ENCODE data around the gene TANGO6. TPM values are rescaled to one million over a fixed set of nuclear protein-coding genes. Genes with fewer than 3 reads are reported as not detected.
A peak's percentile ranks its signal among the peaks of the same experiment; 100 is the strongest.

Gene TANGO6
- total RNA-seq, 1 donor from 2014 or later, result 12.8 TPM

DNA sequence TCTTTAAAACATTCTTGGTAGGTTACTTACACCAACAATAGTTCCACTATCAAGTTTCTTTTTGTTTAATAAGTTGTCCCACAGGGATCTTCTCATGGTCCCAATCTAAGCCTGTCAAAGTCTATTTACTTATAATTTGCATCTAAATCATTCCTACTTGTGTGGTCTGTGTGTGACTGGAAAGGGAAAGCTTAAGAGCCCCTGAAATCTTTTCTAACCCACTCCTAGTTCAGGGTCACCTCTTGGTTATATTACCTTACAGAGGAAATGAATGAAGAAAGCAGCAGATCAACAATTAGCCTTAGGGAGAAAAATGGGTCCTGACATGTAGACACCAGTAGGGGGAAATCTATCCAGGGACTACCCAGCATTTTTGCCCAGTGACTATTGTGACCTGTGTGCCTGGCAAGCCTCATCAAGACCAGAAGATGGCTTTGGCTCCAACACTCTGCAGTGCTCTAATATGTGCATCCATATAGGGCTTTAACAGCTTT lies 151.7 kb downstream of the TANGO6 start:
- H2AFZ ChIP-seq (replicated peaks), result no peak overlapping the region
- H3K9me3 ChIP-seq (ENCODE audit: low read depth), result no peaks in the 10 kb centered on the region
- H4K20me1 ChIP-seq (ENCODE audit: low read depth), result no peaks in the 10 kb centered on the region
- no peak overlapping the region for H3K4me2 ChIP-seq
- H3K27ac Mint-ChIP-seq, result no peak overlapping the region
- no peak overlapping the region for H3K9ac ChIP-seq
- H3K27ac ChIP-seq, result no peak overlapping the region
- H3K36me3 ChIP-seq, result no peaks in the 10 kb centered on the region
- H3K4me3 ChIP-seq, result no peak overlapping the region
- TF ChIP-seq EZH2 (IDR thresholded peaks at IDR 0.05), result no peak
- TF ChIP-seq CTCF (IDR thresholded peaks at IDR 0.05), result peak; percentile 56
- H3K27me3 Mint-ChIP-seq (ENCODE audit: insufficient read depth, low read depth), result peaks cover 2% of the 10 kb centered on the region
- no peaks in the 10 kb centered on the region for H3K4me1 ChIP-seq
- no peak overlapping the region for H3K4me3 Mint-ChIP-seq
- no peaks in the 10 kb centered on the region for H3K27me3 ChIP-seq
- peaks cover 5% of the 10 kb centered on the region for H3K36me3 Mint-ChIP-seq
- no peaks in the 10 kb centered on the region for H3F3A ChIP-seq (ENCODE audit: low read depth)
- no peaks in the 10 kb centered on the region for H3K9me3 Mint-ChIP-seq
- H3K4me1 Mint-ChIP-seq, result no peaks in the 10 kb centered on the region
- peak; percentile 59 for DNase-seq (ENCODE audit: low spot score)
- no peaks in the 10 kb centered on the region for H3K79me2 ChIP-seq (ENCODE audit: low read depth)

DNA sequence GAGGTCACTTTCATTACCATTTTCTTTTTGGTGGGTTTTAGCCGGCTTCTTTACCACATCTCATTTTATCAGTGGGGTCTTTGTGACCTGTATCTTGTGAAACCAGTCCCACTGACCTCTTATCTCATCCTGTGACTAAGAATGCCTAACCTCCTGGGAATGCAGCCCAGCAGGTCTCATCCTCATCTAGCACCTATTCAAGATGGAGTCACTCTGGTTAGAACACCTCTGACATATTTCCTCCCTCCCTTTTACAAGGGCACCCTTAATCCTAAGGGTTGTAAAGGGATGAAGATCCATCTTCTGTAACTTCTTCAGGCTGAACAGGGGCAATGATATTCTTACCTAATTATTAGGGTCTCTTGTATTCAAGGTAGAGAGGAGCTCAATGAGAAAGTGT lies 154.2 kb downstream of the TANGO6 start:
- TF ChIP-seq EZH2phosphoT487 (IDR thresholded peaks at IDR 0.05), result no peak
- TF ChIP-seq EZH2 (IDR thresholded peaks at IDR 0.05), result no peak
- no peak for TF ChIP-seq CTCF (IDR thresholded peaks at IDR 0.05)
- no peaks in the 10 kb centered on the region for H3K4me1 Mint-ChIP-seq
- peaks cover 2% of the 10 kb centered on the region for H3K9me3 ChIP-seq (ENCODE audit: low read depth)

DNA sequence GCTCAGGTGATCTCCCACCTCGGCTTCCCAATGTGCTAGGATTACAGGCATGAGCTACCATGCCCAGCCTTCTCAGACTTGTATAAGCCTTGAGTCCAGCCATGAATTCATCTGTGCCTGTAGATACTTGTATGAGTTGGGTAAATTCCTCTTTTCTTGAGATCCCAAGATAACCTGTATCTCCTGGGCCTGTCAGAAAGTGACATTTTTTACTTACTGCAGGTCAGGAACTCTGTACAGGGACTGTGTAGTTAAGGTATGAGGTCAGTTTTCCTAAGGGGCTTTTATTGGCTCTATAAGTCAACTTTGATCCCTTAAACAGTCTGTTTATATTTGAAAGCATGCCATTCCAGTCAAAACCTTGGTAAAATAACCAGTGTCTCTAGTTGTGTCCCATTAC lies 155.8 kb downstream of the TANGO6 start:
- Histone ChIP-seq H3K4me2 (no peak overlapping the region), H3K36me3 (no peaks in the 10 kb centered on the region), H3K9me3 (ENCODE audit: low read depth) (peaks cover 14% of the 10 kb centered on the region), H2AFZ (replicated peaks) (no peak overlapping the region), H3F3A (ENCODE audit: low read depth) (no peaks in the 10 kb centered on the region), H3K9ac (no peak overlapping the region), H3K79me2 (ENCODE audit: low read depth) (no peaks in the 10 kb centered on the region), H3K4me1 (no peaks in the 10 kb centered on the region), H3K4me3 (no peak overlapping the region), H4K20me1 (ENCODE audit: low read depth) (no peaks in the 10 kb centered on the region), H3K27ac (no peak overlapping the region), H3K27me3 (no peaks in the 10 kb centered on the region)
- TF ChIP-seq EZH2 (IDR thresholded peaks at IDR 0.05), result no peak
- TF ChIP-seq CTCF (IDR thresholded peaks at IDR 0.05), result no peak
- TF ChIP-seq EZH2phosphoT487 (IDR thresholded peaks at IDR 0.05), result no peak
- Mint-ChIP-seq H3K4me3 (no peak overlapping the region), H3K27ac (no peak overlapping the region), H3K9me3 (peaks cover 24% of the 10 kb centered on the region), H3K4me1 (no peaks in the 10 kb centered on the region), H3K36me3 (peaks cover 11% of the 10 kb centered on the region), H3K27me3 (ENCODE audit: insufficient read depth, low read depth) (no peaks in the 10 kb centered on the region)
- no peak for DNase-seq (ENCODE audit: low spot score)

More for the DNA sequence above, 154.2 kb downstream of the TANGO6 start:
- peaks cover 7% of the 10 kb centered on the region for H3K36me3 Mint-ChIP-seq
- H3K9me3 Mint-ChIP-seq, result peaks cover 14% of the 10 kb centered on the region
- DNase-seq (ENCODE audit: low spot score), result no peak
- no peak overlapping the region for H3K27ac Mint-ChIP-seq
- Histone ChIP-seq H3K36me3 (no peaks in the 10 kb centered on the region), H2AFZ (replicated peaks) (no peak overlapping the region), H4K20me1 (ENCODE audit: low read depth) (no peaks in the 10 kb centered on the region), H3F3A (ENCODE audit: low read depth) (no peaks in the 10 kb centered on the region), H3K27me3 (no peaks in the 10 kb centered on the region), H3K27ac (no peak overlapping the region), H3K9ac (no peak overlapping the region), H3K4me1 (no peaks in the 10 kb centered on the region), H3K79me2 (ENCODE audit: low read depth) (no peaks in the 10 kb centered on the region), H3K4me2 (no peak overlapping the region), H3K4me3 (no peak overlapping the region)
- no peak overlapping the region for H3K4me3 Mint-ChIP-seq
- H3K27me3 Mint-ChIP-seq (ENCODE audit: insufficient read depth, low read depth), result peaks cover 2% of the 10 kb centered on the region
